A673 (cell line): ENCODE measurements around the gene ORC1. TPM values are rescaled to one million over a fixed set of nuclear protein-coding genes. Genes with fewer than 3 reads are reported as not detected.

ENCODE experiments used
- BruUV-seq: library from RNA; stranded (reverse); fragments of 400-500 nt; replicated peaks from 2 replicates; lab custom pipeline; 2021; lab: Mats Ljungman, UMichigan
- CTCF ChIA-PET: fragments of 300-600 bp; sonication (Branson Sonifier 250); formaldehyde crosslinking; loops from one replicate; lab custom pipeline; 2022; ENCODE audit warnings: antibody characterized with exemption; lab: Charles Lee
- POLR2A ChIA-PET: fragments of 300-600 bp; sonication (Branson Sonifier 250); formaldehyde crosslinking; loops from one replicate; lab custom pipeline; 2022; ENCODE audit warnings: antibody characterized with exemption; ENCODE audit not compliant: low non-redundant PET; lab: Charles Lee
- DNase-seq: peaks from one replicate; pipeline ENCODE4 v3.0.0-alpha.2; 2015; ENCODE audit warnings: low spot score
- H3K27ac ChIP-seq: fragments of 200-600 bp; sonication (generic); 2 replicates; pipeline ENCODE4 v1.5.1; 2016; ENCODE audit warnings: mixed run types, low read depth, mild to moderate bottlenecking, mixed read lengths, antibody characterized with exemption, low read length; ENCODE audit not compliant: poor library complexity, severe bottlenecking
- H3K27me3 ChIP-seq: fragments of 200-600 bp; sonication (generic); replicated peaks from 2 replicates; pipeline ENCODE4 v1.6.1; 2017; ENCODE audit warnings: mixed run types, low read depth, mild to moderate bottlenecking, mixed read lengths, antibody characterized with exemption, low read length; ENCODE audit not compliant: insufficient read depth, poor library complexity
- H3K36me3 ChIP-seq: fragments of 200-600 bp; sonication (generic); 2 replicates; pipeline ENCODE4 v1.6.1; 2016; ENCODE audit warnings: mixed run types, mild to moderate bottlenecking, mixed read lengths, antibody characterized with exemption, low read length; ENCODE audit not compliant: insufficient read depth, poor library complexity, severe bottlenecking
- H3K4me1 ChIP-seq: fragments of 200-600 bp; sonication (generic); 2 replicates; pipeline ENCODE4 v1.6.1; 2017; ENCODE audit warnings: mixed run types, mild to moderate bottlenecking, mixed read lengths, antibody characterized with exemption, low read length; ENCODE audit not compliant: insufficient read depth, poor library complexity, severe bottlenecking
- H3K4me3 ChIP-seq: fragments of 200-600 bp; sonication (generic); 2 replicates; pipeline ENCODE4 v1.5.1; 2016; ENCODE audit warnings: low read depth, mixed run types, mild to moderate bottlenecking, mixed read lengths, low read length; ENCODE audit not compliant: poor library complexity, severe bottlenecking
- H3K9me3 ChIP-seq: fragments of 200-600 bp; sonication (generic); 2 replicates; pipeline ENCODE4 v1.6.1; 2016; ENCODE audit warnings: mixed run types, low read depth, mild to moderate bottlenecking, mixed read lengths, antibody characterized with exemption, low read length; ENCODE audit not compliant: poor library complexity, severe bottlenecking
- EZH2 ChIP-seq: fragments of 200-600 bp; sonication (generic); IDR thresholded peaks from 2 replicates; pipeline ENCODE4 v1.6.1; 2017; ENCODE audit warnings: borderline replicate concordance, low read depth, mild to moderate bottlenecking, mixed read lengths, antibody characterized with exemption, low read length; ENCODE audit not compliant: poor library complexity, severe bottlenecking
- intact Hi-C: fragments of 100-400 bp; cut with micrococcal nuclease; formaldehyde crosslinking; loops from one replicate; pipeline ENCODE4 v1.10.0; 2022; ENCODE audit not compliant: unreplicated experiment
- total RNA-seq: library from RNA; stranded (reverse); gene quantifications from 2 replicates; pipeline ENCODE4 v1.2.3, GENCODE V29; 2021
- TF ChIP-seq, protein P1 (sequence below): fragments of 300-800, 200-600 bp; sonication (generic); conservative IDR thresholded peaks from 2 replicates; pipeline ENCODE4 v1.5.1; 2017; ENCODE audit warnings: low read depth, mild to moderate bottlenecking, antibody characterized with exemption, low read length, moderate library complexity, mixed read lengths

The ORC1 gene
- total RNA-seq, 1 experiment from 2014 or later, result 54.0 TPM

DNA sequence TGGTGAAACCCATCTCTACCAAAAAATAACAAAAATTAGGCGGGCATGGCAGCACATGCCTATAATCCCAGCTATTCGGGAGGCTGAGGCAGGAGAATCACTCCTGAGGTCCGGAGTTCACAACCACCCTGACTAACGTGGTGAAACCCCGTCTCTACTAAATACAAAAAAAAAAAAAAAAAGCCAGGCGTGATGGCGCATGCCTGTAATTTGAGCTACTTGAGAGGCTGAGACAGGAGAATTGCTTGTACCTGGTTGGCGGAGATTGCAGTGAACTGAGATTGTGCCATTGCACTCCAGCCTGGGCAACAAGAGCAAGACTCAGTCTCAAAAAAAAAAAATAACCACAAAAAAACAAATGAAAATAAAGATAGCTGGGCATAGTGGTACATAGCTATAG, 80.5 kb downstream of the ORC1 start:
- no TSS peak for BruUV-seq
- ChIA-PET POLR2A (no interaction called here), CTCF (no interaction called here)
- Histone ChIP-seq H3K27ac (no peak overlapping the region), H3K4me3 (no peak overlapping the region), H3K9me3 (no peaks in the 10 kb centered on the region), H3K27me3 (no peaks in the 10 kb centered on the region), H3K4me1 (peaks cover 14% of the 10 kb centered on the region), H3K36me3 (no peaks in the 10 kb centered on the region)
- DNase-seq, result no peak
- TF ChIP-seq, protein P1, sequence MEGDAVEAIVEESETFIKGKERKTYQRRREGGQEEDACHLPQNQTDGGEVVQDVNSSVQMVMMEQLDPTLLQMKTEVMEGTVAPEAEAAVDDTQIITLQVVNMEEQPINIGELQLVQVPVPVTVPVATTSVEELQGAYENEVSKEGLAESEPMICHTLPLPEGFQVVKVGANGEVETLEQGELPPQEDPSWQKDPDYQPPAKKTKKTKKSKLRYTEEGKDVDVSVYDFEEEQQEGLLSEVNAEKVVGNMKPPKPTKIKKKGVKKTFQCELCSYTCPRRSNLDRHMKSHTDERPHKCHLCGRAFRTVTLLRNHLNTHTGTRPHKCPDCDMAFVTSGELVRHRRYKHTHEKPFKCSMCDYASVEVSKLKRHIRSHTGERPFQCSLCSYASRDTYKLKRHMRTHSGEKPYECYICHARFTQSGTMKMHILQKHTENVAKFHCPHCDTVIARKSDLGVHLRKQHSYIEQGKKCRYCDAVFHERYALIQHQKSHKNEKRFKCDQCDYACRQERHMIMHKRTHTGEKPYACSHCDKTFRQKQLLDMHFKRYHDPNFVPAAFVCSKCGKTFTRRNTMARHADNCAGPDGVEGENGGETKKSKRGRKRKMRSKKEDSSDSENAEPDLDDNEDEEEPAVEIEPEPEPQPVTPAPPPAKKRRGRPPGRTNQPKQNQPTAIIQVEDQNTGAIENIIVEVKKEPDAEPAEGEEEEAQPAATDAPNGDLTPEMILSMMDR, result no peak
- TF ChIP-seq EZH2, result no peak
- intact Hi-C loops, result no loop called here

Other genes with a start within 250 kb of the ORC1 start
- 30.9 and 34.7 TPM in 2 replicates for gene CC2D1B, start 38.2 kb downstream of the ORC1 start, total RNA-seq
- gene PRPF38A, start 179 bp upstream of the ORC1 start, total RNA-seq, result 83.2 and 95.7 TPM in 2 replicates
- 71.2 and 81.3 TPM in 2 replicates for gene TUT4, start 148.7 kb upstream of the ORC1 start, total RNA-seq
- gene GPX7, start 197.9 kb upstream of the ORC1 start, total RNA-seq, result 25.2 and 30.8 TPM in 2 replicates
- gene SHISAL2A, start 228.7 kb upstream of the ORC1 start, total RNA-seq, result not detected in 2 replicates